NCI-H1694 treated with DMSO at 0.1 percent for 48 hours (cell line): ENCODE measurements around the gene LTBP4.

Source experiments
- DNase-seq: peaks from one replicate; lab custom pipeline; 2025; lab: John Stamatoyannopoulos, UW

The LTBP4 gene

GRCh38 chr19:40596608-40597328 lies 4.4 kb upstream of the LTBP4 start:
- no peak for DNase-seq

GRCh38 chr19:40597329-40597838 lies 3.8 kb upstream of the LTBP4 start:
- DNase-seq, result no peak

- peak; percentile 90 for DNase-seq
These were observed 2.9 kb upstream of the LTBP4 start for GRCh38 chr19:40598121-40598917.

- DNase-seq, result no peak
These were observed 2.3 kb upstream of the LTBP4 start for GRCh38 chr19:40598918-40599307.

GRCh38 chr19:40599331-40599901 lies 1.8 kb upstream of the LTBP4 start:
- peak; percentile 76 for DNase-seq

- DNase-seq, result no peak
These were observed 1.1 kb upstream of the LTBP4 start for GRCh38 chr19:40599902-40600569.

GRCh38 chr19:40600570-40601133 lies 517 bp upstream of the LTBP4 start:
- peak; percentile 44 for DNase-seq

- DNase-seq, result peak; percentile 42
These were observed 1.9 kb downstream of the LTBP4 start for GRCh38 chr19:40603071-40603388.

GRCh38 chr19:40603389-40604170 lies 2.4 kb downstream of the LTBP4 start:
- DNase-seq, result peak; percentile 92

GRCh38 chr19:40604171-40604646 lies 3.0 kb downstream of the LTBP4 start:
- no peak for DNase-seq

GRCh38 chr19:40604647-40605215 lies 3.6 kb downstream of the LTBP4 start:
- DNase-seq, result no peak

- no peak for DNase-seq
These were observed 4.2 kb downstream of the LTBP4 start for GRCh38 chr19:40605216-40605971.

- DNase-seq, result no peak
These were observed 6.4 kb downstream of the LTBP4 start for GRCh38 chr19:40607311-40608239.

- no peak for DNase-seq
These were observed 7.1 kb downstream of the LTBP4 start for GRCh38 chr19:40608240-40608621.

GRCh38 chr19:40608957-40609356 lies 7.8 kb downstream of the LTBP4 start:
- no peak for DNase-seq

- no peak for DNase-seq
These were observed 8.6 kb downstream of the LTBP4 start for GRCh38 chr19:40609561-40610395.

GRCh38 chr19:40610396-40611064 lies 9.4 kb downstream of the LTBP4 start:
- DNase-seq, result no peak
